OCI-LY7 (cell line): ENCODE results near the gene DMXL1. TPM values are rescaled to one million over a fixed set of nuclear protein-coding genes. Genes with fewer than 3 reads are reported as not detected.

Experiments used
- BruUV-seq: library from RNA; stranded (reverse); fragments of 400-500 nt; replicated peaks from 2 replicates; lab custom pipeline; 2021; lab: Mats Ljungman, UMichigan
- CTCF ChIA-PET: fragments of 300-600 bp; sonication (Branson Sonifier 250); formaldehyde crosslinking; loops from one replicate; lab custom pipeline; 2022; ENCODE audit warnings: antibody characterized with exemption; ENCODE audit not compliant: unreplicated experiment; lab: Charles Lee
- POLR2A ChIA-PET: fragments of 300-600 bp; sonication (Branson Sonifier 250); formaldehyde crosslinking; loops from one replicate; lab custom pipeline; 2022; ENCODE audit warnings: antibody characterized with exemption; lab: Charles Lee
- DNase-seq: peaks from one replicate; pipeline ENCODE4 v3.0.0-alpha.2; 2015; ENCODE audit warnings: low spot score
- H2AFZ ChIP-seq: fragments of 200-600 bp; sonication (generic), shearing (Covaris generic); 2 replicates; pipeline ENCODE4 v1.6.1; 2014; ENCODE audit warnings: mild to moderate bottlenecking, antibody characterized with exemption, low read length, moderate library complexity
- H3K27ac ChIP-seq: fragments of 200-600 bp; sonication (generic); 2 replicates; pipeline ENCODE4 v1.5.1; 2014; ENCODE audit warnings: mixed run types, low read depth, mild to moderate bottlenecking, moderate library complexity, low read length, inconsistent platforms; ENCODE audit not compliant: poor library complexity, severe bottlenecking
- H3K36me3 ChIP-seq: fragments of 200-600 bp; sonication (generic); 2 replicates; pipeline ENCODE4 v1.6.1; 2014; ENCODE audit warnings: mild to moderate bottlenecking, antibody characterized with exemption, low read length, moderate library complexity, mixed read lengths; ENCODE audit not compliant: insufficient read depth
- H3K4me1 ChIP-seq: fragments of 200-600 bp; sonication (generic); 2 replicates; pipeline ENCODE4 v1.5.1; 2014; ENCODE audit warnings: mild to moderate bottlenecking, low read length; ENCODE audit not compliant: insufficient read depth, poor library complexity, severe bottlenecking
- H3K4me2 ChIP-seq: fragments of 200-600 bp; sonication (generic); 2 replicates; pipeline ENCODE4 v1.6.1; 2014; ENCODE audit warnings: mild to moderate bottlenecking, low read length
- H3K4me3 ChIP-seq: fragments of 200-600 bp; sonication (generic); 2 replicates; pipeline ENCODE4 v1.5.1; 2014; ENCODE audit warnings: mild to moderate bottlenecking, low read depth, low read length; ENCODE audit not compliant: poor library complexity, severe bottlenecking
- H3K79me2 ChIP-seq: fragments of 200-600 bp; sonication (generic); 2 replicates; pipeline ENCODE4 v1.6.1; 2016; ENCODE audit warnings: low read depth, mild to moderate bottlenecking, low read length, moderate library complexity, mixed read lengths; ENCODE audit not compliant: insufficient read depth
- H3K9me2 ChIP-seq: fragments of 200-600 bp; sonication (generic); 2 replicates; pipeline ENCODE4 v1.6.1; 2016; ENCODE audit warnings: mild to moderate bottlenecking, low read length, mixed read lengths; ENCODE audit not compliant: insufficient read depth
- H3K9me3 ChIP-seq: fragments of 200-600 bp; sonication (generic); 2 replicates; pipeline ENCODE4 v1.6.1; 2014; ENCODE audit warnings: mild to moderate bottlenecking, mixed run types, low read length, mixed read lengths
- H4K20me1 ChIP-seq: fragments of 200-600 bp; sonication (generic); 2 replicates; pipeline ENCODE4 v1.6.1; 2014; ENCODE audit warnings: mild to moderate bottlenecking, antibody characterized with exemption, low read length, moderate library complexity, mixed read lengths; ENCODE audit not compliant: insufficient read depth
- EZH2phosphoT487 ChIP-seq: fragments of 200-600 bp; sonication (generic); IDR thresholded peaks from 2 replicates; pipeline ENCODE4 v1.6.1; 2018; ENCODE audit warnings: low read depth, borderline replicate concordance, mild to moderate bottlenecking, mixed run types, antibody characterized with exemption, low read length, moderate library complexity, mixed read lengths
- intact Hi-C: fragments of 100-400 bp; cut with micrococcal nuclease; formaldehyde crosslinking; loops from one replicate; pipeline ENCODE4 v1.10.0; 2022; ENCODE audit not compliant: unreplicated experiment
- total RNA-seq, 2 experiments: library from RNA; depleted of rRNA in 1 of 2; stranded (reverse); fragments of >200 nt in 1 of 2; shearing (Covaris generic) in 1 of 2; gene quantifications; 2 replicates each; pipeline ENCODE4 v1.2.3, GENCODE V29; 2014 to 2022
- TF ChIP-seq, protein P1 (sequence below): fragments of 200-600 bp; sonication (generic); conservative IDR thresholded peaks from 2 replicates; pipeline ENCODE4 v1.5.1; 2014; ENCODE audit warnings: mild to moderate bottlenecking, antibody characterized with exemption, low read length, moderate library complexity, mixed read lengths

Gene DMXL1
- total RNA-seq, 2 experiments from 2014 or later, result 76.6 to 79.4 TPM

- Histone ChIP-seq H3K4me1 (no peaks in the 10 kb centered on the region), H3K4me2 (no peak overlapping the region), H3K36me3 (no peaks in the 10 kb centered on the region; the same call in 1 of the 2 replicates), H3K27ac (no peak overlapping the region), H3K9me2 (no peaks in the 10 kb centered on the region), H3K9me3 (peaks cover 22% of the 10 kb centered on the region), H3K79me2 (no peaks in the 10 kb centered on the region), H4K20me1 (no peaks in the 10 kb centered on the region), H2AFZ (no peak overlapping the region), H3K4me3 (no peak overlapping the region)
- intact Hi-C loops, result loop anchor here (1.0 to 10.0 kb wide), 3 partner anchors 233 to 489 kb away; partner anchors contain the start of gene DTWD2
- DNase-seq, result peak; percentile 54
- CTCF ChIA-PET, result interaction anchor here (0.9 kb wide), 1 partner anchor 268 kb away, joined by 3 read pairs; no protein-coding TSS in a partner anchor
- POLR2A ChIA-PET, result interaction anchor here (1.5 to 2.2 kb wide), 4 partner anchors 12 to 35 kb away, joined by 3 to 8 read pairs (median 6); no protein-coding TSS in a partner anchor
- TF ChIP-seq, protein P1, sequence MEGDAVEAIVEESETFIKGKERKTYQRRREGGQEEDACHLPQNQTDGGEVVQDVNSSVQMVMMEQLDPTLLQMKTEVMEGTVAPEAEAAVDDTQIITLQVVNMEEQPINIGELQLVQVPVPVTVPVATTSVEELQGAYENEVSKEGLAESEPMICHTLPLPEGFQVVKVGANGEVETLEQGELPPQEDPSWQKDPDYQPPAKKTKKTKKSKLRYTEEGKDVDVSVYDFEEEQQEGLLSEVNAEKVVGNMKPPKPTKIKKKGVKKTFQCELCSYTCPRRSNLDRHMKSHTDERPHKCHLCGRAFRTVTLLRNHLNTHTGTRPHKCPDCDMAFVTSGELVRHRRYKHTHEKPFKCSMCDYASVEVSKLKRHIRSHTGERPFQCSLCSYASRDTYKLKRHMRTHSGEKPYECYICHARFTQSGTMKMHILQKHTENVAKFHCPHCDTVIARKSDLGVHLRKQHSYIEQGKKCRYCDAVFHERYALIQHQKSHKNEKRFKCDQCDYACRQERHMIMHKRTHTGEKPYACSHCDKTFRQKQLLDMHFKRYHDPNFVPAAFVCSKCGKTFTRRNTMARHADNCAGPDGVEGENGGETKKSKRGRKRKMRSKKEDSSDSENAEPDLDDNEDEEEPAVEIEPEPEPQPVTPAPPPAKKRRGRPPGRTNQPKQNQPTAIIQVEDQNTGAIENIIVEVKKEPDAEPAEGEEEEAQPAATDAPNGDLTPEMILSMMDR, result peak; percentile 74
- no peak for TF ChIP-seq EZH2phosphoT487
- no TSS peak for BruUV-seq
These were observed 184.9 kb downstream of the DMXL1 start for GRCh38 chr5:119255571-119256356.

DNA sequence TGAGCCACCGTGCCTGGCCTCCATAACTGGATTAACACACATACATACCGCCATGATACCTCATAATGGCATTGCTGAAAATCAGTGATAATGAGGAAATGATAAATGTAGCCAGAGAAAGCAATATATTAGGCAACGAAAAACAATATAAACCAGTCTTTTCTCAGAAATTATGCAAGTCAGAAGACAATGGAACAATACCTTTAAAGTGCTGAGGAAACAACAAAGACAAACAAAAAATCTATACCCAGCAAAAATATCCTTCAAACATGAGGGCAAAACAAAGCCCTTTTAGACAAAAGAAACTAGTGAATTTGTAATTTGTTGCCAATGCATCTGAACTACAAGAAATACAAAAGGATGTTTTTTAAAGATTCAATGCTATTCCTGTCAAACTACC, 186.7 kb downstream of the DMXL1 start:
- H3K36me3 ChIP-seq, result no peaks in the 10 kb centered on the region; the same call in 1 of the 2 replicates
- TF ChIP-seq, protein P1, result no peak
- TF ChIP-seq EZH2phosphoT487, result no peak
- no peak overlapping the region for H3K4me3 ChIP-seq
- no peak for DNase-seq
- CTCF ChIA-PET, result no interaction called here
- no peaks in the 10 kb centered on the region for H3K9me2 ChIP-seq
- no peaks in the 10 kb centered on the region for H3K79me2 ChIP-seq
- H3K4me2 ChIP-seq, result no peak overlapping the region
- BruUV-seq, result no TSS peak
- no peak overlapping the region for H3K27ac ChIP-seq
- H4K20me1 ChIP-seq, result no peaks in the 10 kb centered on the region
- H3K4me1 ChIP-seq, result no peaks in the 10 kb centered on the region
- H3K9me3 ChIP-seq, result peaks cover 22% of the 10 kb centered on the region
- intact Hi-C loops, result loop anchor here (10.0 kb wide), 1 partner anchor 487 kb away; no protein-coding TSS in a partner anchor
- POLR2A ChIA-PET, result interaction anchor here (0.7 to 1.5 kb wide), 3 partner anchors 11 to 54 kb away, joined by 3 to 8 read pairs (median 4); no protein-coding TSS in a partner anchor
- H2AFZ ChIP-seq, result no peak overlapping the region
